ENCODE measurements around the gene HDAC9. TPM values are rescaled to one million over a fixed set of nuclear protein-coding genes. Genes with fewer than 3 reads are reported as not detected.

HDAC9 gene
- total RNA-seq, 1 experiment from 2014 or later: 31.9 TPM

DNA sequence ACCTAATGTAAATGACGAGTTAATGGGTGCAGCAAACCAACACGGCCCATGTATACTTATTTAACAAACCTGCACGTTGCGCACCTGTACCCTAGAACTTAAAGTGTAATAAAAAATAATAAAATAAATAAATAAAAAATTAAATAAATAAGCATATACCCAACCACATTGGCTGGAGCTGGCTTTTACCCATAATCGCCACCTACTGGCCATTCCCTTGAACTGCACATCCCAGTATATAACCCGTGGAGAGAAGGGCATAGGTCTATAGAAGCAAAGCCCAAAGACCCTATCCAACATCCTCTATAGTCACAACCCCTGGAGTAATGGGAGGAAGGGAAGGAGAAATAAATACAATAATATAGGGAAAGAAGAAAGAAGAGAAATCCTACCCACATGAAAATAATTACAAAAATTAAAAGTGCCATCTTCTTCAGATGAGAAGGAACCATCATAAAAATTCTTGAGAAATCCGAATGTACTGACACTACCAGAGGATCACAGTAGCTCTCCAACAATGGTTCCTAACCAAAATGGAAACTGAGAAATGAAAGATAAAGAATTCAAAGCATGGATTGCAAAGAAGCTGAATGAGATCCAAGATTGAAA, 556.3 kb downstream of the HDAC9 start:
- TF ChIP-seq, protein P1, sequence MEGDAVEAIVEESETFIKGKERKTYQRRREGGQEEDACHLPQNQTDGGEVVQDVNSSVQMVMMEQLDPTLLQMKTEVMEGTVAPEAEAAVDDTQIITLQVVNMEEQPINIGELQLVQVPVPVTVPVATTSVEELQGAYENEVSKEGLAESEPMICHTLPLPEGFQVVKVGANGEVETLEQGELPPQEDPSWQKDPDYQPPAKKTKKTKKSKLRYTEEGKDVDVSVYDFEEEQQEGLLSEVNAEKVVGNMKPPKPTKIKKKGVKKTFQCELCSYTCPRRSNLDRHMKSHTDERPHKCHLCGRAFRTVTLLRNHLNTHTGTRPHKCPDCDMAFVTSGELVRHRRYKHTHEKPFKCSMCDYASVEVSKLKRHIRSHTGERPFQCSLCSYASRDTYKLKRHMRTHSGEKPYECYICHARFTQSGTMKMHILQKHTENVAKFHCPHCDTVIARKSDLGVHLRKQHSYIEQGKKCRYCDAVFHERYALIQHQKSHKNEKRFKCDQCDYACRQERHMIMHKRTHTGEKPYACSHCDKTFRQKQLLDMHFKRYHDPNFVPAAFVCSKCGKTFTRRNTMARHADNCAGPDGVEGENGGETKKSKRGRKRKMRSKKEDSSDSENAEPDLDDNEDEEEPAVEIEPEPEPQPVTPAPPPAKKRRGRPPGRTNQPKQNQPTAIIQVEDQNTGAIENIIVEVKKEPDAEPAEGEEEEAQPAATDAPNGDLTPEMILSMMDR (conservative IDR thresholded peaks at IDR 0.05; ENCODE audit: low read depth, low read length): peak; percentile 67
- TF ChIP-seq EZH2 (IDR thresholded peaks at IDR 0.05; ENCODE audit: borderline replicate concordance, low read depth, low read length, poor library complexity, severe bottlenecking): no peak
- DNase-seq (ENCODE audit: low spot score): peak; percentile 65
- Histone ChIP-seq H3K27me3 (replicated peaks; ENCODE audit: insufficient read depth, low read depth, low read length, poor library complexity) (no peaks in the 10 kb centered on the region), H3K27ac (ENCODE audit: low read depth, low read length, poor library complexity, severe bottlenecking) (no peak overlapping the region), H3K9me3 (ENCODE audit: low read depth, low read length, poor library complexity, severe bottlenecking) (peaks cover 14% of the 10 kb centered on the region), H3K4me3 (ENCODE audit: low read depth, low read length, poor library complexity, severe bottlenecking) (no peak overlapping the region), H3K36me3 (ENCODE audit: insufficient read depth, low read length, poor library complexity, severe bottlenecking) (peaks cover 5% of the 10 kb centered on the region), H3K4me1 (ENCODE audit: insufficient read depth, low read length, poor library complexity, severe bottlenecking) (no peaks in the 10 kb centered on the region)
- CTCF ChIA-PET: interaction anchor here (0.6 kb wide), 2 partner anchors 8 to 176 kb away, joined by 3 to 9 read pairs; no protein-coding TSS in a partner anchor
- intact Hi-C loops (cut with micrococcal nuclease; ENCODE audit: unreplicated experiment): no loop called here
- POLR2A ChIA-PET (ENCODE audit: low non-redundant PET): no interaction called here
- no TSS peak for BruUV-seq (replicated peaks)
